Activated naive CD4-positive, alpha-beta T cell treated with Interleukin-2 at 50 U/mL for 16 hours (primary cell): ENCODE results near the gene ZSCAN9.
A peak's percentile ranks its signal among the peaks of the same experiment; 100 is the strongest.

Experiments
- DNase-seq: peaks from one replicate; pipeline ENCODE4 v3.0.0-alpha.2; 2020

ZSCAN9 gene

DNA sequence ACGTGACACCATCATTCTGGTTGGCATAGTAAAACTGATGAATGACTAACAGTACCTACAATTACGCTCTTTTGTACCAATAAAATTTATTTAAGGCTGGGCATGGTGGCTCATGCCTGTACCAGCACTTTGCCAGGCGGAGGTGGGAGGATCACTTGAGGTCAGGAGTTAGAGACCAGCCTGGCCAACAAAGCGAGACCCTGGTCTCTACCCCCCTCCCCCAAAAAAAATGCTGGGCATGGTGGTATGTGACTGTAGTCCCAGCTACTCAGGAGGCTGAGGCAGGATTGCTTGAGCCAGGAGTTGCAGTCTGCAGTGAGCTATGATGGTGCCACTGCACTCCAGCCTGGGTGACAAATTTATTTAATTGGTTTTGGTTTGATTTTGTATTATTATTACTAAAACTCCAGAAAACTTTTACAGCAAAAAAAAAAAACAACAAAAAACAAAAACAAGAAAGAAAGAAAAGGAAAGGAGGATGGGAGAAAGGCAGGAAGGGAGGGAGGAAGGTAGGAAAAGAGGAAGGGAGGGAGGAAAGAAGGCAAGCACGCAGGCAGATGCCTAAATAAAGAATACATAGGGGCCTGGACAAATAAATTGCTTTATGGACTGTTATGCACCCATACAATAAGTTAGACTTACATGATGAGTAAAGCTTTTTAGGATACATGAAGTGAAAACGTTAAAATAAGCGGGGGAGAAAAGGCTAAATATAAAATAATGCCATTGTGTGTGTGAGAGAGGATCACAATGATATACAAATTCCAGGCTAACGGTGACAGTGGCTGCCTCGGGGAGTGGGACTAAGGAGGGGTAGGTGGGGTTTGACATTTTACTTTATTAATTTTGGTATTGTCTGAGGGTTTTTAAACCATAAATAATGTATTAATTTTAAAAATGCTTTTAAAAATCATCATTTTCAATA lies 682 bp upstream of the ZSCAN9 start:
- DNase-seq = no peak

DNA sequence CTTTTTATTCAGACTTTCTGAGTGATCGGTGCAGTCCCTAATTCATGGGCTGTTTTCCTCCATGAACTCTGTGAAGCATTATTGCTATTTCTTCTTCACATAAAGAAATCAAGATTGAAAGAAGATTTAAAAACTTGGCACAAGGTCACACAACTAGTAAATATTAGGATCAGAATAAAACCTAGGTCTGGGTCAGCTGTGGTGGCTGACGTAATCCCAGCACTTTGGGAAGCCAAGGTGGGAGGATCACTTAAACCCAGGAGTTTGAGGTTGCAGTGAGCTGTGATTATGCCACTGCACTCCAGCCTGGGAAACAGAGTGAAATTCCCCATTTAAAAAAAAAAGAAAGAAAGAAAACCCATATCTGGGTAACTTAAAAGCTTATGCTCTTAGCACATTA lies 1.4 kb downstream of the ZSCAN9 start:
- no peak for DNase-seq

DNA sequence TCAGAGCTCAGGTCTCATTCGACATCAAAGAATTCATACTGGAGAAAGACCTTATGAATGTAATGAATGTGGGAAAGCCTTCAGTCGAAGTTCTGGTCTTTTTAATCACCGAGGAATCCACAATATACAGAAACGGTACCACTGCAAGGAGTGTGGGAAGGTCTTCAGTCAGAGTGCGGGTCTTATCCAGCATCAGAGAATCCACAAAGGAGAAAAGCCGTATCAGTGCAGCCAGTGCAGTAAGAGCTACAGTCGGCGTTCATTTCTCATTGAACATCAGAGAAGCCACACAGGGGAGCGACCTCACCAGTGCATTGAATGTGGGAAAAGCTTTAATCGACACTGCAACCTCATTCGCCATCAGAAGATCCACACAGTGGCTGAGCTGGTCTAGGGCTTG lies 7.7 kb downstream of the ZSCAN9 start:
- DNase-seq = no peak

DNA sequence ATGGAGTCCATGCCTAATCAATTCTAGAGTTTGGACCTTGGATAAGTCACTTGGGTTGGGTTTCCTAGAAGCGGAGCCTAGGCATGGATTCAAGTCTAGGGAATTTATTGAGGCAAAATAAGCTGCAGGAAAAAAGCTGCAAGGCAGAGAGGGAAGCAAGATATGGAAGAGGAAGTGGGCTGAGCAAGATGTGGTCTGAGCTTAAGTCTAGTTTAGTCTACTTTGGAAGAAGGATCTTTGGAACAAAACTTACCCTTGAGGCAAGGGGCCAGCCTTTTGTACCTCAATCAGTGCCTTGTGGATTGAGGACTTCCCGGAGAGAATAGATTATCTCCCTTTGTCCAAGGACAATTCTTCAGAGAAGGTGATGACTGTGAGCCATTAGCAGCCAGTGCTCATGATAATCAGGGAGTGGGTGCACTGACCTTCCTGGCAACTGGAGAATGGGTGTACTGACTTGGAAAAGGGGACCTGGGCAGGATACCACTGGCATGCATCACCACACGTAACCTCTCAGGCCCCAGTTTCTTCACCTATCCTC lies 10.9 kb downstream of the ZSCAN9 start:
- no peak for DNase-seq

DNA sequence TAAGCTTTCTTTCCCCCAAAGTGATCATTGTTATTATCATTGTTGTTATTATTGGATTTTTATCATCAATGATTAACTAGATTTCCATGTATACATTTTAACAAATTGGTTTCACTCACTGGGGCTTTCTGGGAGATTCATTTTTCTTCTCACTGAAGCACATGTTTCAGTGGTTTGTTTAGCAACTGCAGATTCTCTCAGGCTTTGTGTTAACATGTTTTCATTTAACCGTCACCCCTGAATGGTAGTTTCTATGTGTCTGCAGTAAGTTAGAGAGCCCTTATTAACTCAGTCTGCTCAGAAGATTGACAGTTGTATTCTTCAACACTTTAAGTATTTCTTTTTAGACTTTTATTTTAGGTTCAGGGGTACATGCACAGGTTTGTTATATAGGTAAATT lies 14.6 kb downstream of the ZSCAN9 start:
- DNase-seq = no peak

DNA sequence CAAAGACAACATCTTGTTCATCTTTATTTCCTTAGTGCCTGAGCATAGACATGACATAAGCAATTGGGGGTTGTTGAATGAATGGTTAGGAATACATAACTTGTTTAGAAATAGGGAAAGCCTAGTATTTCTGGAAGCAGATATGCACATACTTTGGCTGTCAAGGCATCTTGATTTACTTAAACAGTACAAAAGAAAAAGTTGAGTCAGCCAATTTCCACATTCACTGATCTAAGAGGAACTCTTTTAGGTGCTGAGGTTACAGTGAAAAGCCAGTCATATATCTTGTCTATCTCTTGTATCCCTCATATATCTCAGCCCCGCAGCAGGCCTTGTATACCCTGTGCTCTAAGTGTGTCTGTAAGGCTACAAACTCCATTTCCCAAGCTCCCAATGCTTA lies 15.4 kb downstream of the ZSCAN9 start:
- no peak for DNase-seq

DNA sequence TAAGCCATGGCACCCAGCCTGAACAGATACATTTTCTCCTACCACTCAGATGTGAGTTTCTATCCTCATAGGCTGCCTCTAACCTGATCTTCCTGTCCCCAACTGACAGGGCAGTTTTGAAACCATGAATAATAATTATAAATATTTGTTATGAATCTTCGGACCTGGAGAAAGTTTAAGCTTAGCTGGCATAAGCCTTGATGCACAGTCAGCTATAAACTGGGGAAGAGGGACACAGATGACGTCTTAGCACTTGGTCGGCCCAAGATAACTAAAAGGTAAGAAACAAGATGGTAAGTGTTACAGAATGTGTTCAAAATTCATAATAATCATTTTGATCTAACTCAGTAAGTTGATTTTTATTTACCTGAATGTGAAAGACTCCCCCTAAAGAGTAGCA lies 18.9 kb downstream of the ZSCAN9 start:
- DNase-seq = no peak

DNA sequence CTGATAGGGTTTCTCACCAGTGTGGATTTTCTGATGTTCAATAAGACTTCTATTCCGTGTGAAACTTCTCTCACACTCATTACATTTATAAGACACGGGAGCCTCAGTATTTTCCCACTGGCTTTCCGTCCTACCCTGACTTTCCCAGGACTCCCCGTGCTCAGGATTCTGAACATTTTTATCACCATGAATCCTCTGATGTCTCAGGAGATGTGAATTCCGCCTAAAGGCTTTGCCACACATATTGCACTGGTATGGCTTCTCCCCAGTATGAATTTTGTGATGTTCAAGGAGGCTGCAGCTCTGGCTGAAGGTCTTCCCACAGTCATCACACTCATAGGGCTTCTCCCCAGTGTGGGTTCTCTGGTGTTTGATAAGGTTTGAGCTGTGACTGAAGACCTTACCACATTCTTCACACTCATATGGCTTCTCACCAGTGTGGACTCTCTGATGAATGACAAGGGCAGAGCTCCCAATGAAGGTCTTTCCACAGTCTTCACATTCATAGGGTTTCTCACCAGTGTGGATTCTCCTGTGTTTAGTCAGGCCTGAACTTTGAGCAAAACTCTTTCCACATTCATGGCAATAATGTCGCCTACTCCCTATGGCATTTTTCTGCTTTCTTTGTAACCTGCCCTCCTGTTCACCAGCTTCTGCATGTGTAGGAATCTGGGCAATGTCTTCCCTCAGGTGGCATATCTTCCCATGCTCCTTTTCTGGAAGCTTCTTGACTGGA lies 20.3 kb downstream of the ZSCAN9 start:
- DNase-seq = no peak

DNA sequence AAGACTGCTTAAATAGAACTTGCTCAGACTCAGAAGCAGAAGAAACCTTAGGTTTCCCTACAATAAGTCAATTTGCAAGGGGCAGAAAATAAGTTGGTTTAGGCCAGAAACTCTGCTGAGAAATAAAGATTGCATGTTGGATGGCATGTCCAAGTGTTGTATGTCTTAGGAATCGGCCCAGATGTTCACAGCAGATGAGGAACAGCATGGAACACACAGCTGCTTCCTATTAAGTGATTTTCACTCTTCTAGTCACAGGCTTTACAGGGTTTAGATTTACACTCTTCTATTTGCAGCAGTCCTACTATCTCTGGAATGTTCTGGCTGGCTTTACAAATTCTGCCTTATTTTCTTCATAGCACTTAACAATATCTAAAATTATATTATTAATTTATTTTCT lies 23.8 kb downstream of the ZSCAN9 start:
- no peak for DNase-seq

DNA sequence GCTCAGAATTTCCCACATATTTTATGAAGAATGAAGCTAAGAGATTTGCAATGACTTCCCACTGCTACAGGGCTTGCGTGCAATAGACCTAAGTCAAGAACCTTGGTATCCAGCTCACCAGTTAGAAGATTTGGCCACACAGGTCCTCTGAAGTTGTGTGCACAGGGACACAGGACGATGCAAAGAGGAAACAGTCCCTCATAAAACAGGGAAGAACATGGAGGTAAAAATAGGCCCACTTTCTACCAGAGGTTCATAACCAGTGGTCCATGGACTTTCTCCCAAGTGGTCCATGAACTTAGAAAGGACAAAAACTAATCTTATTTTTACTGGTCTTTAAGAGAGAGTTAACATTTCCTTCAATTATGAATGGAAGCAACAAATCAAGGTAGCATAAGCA lies 25.7 kb downstream of the ZSCAN9 start:
- no peak for DNase-seq

DNA sequence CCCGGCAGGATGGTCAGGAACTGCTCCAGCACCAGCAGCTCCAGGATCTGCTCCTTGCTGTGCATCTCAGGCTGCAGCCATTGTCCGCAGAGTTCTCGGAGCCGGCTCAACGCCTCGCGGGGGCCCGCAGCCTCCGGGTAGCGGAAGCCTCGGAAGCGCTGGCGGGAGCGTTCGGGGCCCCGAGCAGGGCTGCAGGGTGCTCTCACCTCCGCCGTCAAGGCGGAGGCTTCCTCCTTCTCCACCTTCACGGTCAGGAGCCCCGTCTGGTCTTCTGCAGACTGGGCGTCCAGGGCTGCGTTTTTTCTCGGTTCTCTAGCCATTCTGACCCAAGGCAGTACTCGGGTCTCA lies 26.6 kb downstream of the ZSCAN9 start:
- peak; percentile 37 for DNase-seq

DNA sequence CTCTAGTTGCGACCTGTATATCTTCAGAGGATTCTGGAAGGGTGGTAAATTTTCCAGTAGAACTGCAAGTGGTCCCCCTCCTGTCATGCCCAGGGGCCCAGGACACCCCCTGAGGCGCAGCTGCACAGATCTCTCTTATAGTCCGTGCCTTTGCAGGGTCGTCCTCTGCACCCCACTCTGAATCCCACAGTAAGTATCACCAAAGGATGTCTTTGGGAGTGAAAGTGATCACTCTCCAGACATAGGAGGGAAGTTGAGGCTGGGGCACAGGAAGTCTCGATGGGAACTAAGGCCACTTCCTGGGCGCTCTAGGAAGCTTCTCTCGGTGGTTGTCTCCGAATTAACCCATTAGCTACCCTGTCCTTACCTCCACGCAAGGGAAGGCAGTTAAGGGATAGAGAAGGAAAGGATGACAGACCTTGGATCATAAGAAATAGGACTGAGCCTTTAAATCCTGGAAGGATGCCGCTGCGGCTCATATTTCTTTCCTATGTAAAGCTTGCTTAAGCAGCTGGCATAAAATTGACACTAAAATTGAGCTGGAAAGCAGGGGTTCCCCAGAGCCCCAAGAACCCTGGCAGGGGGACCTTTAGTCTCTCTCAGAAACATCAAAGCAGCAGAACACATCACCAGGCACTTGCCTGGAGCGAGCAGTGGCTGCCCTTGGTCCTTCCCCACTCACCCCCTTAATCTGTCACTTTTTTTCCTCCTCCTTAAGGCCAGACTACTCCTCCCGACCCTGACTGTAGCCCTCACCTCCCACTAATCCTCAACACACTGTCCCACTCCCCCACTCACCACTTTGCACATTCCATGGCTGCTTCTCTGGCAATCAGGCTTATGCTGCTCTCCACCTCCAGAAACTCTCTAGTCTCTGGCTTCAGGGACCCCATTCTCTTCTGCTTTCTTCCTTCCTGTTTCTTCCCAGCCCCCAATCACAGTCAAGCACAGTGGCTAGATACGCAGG lies 27.2 kb downstream of the ZSCAN9 start, which contains the start of gene ZKSCAN4:
ZKSCAN4 (minus strand) TSS at position 261 of the 967 bp plus-strand sequence. CDS start 289 bp downstream, outside the sequence.
- peak; percentile 83 for DNase-seq

DNA sequence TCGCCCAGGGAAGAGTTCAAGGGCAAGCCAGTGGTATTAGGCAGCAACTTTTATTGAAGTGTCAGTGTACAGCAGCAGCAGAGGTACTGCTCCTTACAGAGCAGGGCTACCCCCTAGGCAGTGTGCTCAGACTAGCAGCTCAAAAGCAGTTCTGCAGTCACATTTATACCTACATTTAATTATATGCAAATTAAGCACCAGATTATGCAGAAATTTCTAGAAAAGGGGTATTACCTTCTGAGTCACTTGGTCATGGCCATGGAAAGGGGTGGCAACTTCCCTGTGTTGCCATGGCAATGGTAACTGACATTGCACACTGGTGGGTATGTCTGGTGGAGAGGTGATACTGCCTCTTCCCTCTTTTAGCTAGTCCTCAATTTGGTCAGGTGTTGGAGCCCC lies 29.0 kb downstream of the ZSCAN9 start:
- no peak for DNase-seq

DNA sequence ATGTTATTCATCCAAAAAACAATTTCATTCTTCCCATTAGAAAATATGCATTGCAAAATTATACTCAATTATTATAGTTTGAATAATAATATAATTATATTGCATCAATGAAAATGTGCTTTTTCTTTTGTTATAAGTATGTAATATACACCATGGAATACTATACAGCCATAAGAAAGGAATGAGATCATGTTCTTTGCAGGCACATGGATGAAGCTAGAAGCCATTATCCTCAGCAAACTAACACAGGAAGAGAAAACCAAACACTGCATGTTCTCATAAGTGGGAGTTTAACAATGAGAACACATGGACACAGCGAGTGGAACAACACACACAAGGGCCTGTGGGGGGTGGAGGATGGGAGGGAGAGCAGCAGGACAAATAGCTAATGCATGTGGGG lies 32.0 kb downstream of the ZSCAN9 start:
- DNase-seq = no peak

DNA sequence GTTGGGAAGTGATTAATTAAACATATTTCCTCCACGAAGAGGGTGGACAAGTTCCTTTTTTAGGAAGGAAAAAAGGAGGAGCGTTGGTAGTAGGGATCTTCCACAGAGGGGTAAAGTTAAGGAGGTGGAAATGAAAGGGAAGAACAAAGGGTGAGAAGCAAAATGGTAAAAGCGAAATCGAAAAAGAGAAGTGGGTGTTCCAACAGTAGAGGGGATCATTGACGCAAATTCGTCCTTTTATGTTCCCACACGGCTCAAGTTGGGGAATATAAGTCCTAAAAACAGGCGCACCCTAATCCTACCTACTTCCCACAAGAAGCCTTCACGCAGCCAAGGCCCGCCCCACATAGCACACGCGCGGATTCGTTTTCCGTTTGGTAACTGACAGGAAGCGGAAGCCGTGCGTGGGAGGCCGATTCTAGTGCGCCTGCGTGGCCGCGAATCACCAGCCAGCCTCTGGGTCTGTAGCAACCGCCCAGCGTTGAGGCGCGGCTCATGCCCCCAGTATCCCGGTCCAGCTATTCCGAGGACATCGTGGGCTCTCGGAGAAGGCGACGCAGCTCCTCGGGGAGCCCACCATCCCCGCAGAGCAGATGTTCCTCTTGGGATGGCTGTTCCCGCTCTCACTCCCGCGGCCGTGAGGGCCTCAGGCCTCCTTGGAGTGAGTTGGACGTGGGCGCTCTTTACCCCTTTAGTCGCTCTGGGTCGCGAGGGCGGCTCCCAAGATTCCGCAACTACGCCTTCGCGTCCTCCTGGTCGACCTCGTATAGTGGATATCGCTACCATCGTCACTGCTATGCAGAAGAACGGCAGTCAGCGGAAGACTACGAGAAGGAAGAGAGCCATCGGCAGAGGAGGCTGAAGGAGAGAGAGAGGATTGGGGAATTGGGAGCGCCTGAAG lies 34.1 kb downstream of the ZSCAN9 start, which contains the start of gene NKAPL:
NKAPL (plus strand) TSS at position 421 of the 901 bp plus-strand sequence; CDS start at position 496, 75 bp downstream.
- DNase-seq = peak; percentile 55

DNA sequence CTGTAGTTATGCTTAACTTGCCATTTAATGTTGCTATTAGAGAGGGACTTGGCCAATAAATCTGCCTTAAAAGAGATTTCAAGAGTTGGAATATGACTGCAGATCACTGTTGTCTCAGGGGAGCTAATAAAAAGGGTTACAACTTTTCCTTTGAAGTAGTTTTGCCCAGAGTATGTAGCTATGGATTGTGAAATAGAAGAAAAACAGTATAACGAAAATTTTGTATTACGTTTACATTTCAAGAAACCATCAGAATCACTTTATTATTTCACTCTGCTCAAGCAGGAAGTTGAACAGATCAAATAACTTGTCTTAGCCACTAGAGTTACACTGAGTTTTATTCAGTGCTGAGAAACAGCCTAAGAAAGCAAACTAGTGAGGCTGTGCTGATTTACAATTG lies 38.8 kb downstream of the ZSCAN9 start:
- no peak for DNase-seq

DNA sequence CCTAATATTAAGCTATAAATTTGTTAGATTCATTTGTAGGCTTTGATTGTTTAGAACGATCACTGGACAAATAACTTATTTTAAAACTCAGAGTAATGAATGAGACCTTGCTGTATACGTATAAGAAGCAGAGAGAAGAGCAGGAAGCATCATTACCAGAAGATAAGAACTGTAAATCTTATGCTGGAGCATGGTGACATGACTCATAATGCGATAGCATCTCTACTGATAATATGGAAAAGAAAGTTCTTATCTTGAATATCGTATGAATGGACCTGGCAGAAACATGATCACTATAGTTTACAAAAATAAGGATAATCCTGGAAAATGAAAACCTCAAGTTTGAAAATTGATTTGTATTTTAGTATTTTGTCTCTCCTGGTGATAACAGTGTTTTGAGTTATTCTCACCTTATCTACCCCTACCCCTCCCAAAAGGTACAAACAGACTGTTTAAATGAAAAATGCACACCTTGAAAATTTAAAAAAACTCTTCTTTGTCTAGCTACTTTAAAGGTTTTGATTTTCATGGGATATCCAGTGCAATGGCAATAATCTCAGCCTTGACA lies 39.8 kb downstream of the ZSCAN9 start:
- DNase-seq = no peak

DNA sequence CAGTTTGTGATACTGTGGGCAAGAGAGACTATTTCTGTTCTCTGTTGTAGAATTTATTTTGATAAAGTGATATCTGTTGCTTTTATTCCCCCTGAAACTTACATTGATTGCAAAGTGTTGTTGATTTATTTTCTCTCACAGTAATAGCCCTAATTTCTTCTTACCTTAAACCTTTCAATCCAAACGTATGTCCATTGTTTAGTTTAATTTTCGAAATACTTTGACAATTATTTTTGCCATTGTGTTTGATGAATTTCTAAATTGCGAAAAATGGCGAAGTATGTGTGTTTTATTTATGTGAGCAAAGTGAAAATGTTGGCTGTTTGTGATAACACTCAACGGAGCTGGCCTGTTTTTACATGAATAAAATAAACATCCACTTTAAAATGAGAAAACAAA lies 41.5 kb downstream of the ZSCAN9 start:
- no peak for DNase-seq

DNA sequence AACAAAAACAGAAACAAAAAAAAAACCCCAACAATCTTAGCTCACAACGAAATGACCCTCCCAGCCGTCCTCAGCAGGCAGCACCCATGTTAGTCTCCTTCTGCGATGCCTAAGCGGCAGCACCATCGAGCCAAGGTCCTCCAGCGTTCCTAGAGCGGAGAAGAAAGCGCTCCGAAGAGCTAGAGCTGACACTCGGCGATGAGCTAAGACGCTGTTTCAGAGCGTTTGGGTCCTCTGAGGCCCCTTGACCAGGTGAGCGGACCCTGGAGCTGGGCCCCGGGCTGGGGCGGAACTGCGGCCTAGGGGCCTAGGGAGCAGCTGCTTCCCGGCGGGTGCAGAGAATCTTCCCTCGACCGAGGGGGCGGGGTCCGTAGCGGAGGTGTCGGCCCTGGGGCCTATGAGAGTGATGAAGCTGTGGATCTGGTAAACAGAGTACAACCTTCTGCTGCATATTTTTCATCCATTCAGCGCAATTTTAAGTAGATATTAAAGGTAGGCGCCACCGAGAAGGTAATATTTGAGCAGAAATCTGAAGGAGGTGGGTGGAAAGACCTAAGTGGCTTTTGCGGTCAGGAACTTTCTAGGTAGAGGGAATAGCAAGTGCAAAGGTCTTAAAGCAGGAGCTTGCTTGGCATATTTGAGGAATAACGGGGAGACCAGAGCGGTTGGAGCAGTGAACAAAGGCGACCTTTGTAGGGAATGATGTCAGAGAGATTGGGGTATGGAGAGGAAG lies 42.1 kb downstream of the ZSCAN9 start, which contains the start of gene ZSCAN26:
ZSCAN26 (plus strand) TSS at position 182 of the 733 bp plus-strand sequence. CDS start 4,777 bp downstream, outside the sequence.
- peak; percentile 91 for DNase-seq

DNA sequence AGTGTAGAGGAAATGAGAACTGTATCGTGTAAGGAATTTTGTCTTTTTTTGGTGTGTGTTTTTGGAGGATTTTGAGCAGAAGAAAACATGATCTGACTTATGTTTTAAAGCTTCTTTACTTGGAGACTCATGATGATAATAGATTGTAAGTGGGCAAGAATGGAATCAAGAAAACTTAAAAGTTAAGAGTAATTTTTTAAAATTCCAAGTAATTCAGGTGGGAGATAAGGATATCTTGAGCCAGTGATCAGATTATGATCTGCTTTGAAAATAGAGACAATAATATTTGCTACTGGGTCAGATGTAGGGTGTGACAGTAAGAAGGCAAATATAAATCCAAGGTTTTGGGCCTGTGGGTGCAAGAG lies 42.6 kb downstream of the ZSCAN9 start:
- DNase-seq = no peak
